AG09309 (cell line): ENCODE data around the gene PRKCQ.
"Not testable (repeated sequence)": the region's sequence is repeated elsewhere in the genome, so short reads cannot be mapped to it uniquely, and the experiment has no call there.

ENCODE experiments used
- DNase-seq: peaks from one replicate; pipeline ENCODE4 v3.0.0-alpha.2; 2010; ENCODE audit warnings: low read depth
- H3K4me3 ChIP-seq: 2 replicates; pipeline ENCODE4 v1.5.1; 2011; ENCODE audit warnings: mild to moderate bottlenecking, low read depth, low read length, moderate library complexity; ENCODE audit not compliant: control insufficient read depth
- CTCF ChIP-seq: IDR thresholded peaks from 2 replicates; pipeline ENCODE4 v1.5.1; 2011; ENCODE audit warnings: mild to moderate bottlenecking, low read depth, low read length, inconsistent platforms; ENCODE audit not compliant: insufficient read depth, control insufficient read depth; ENCODE audit errors: missing control alignments

The PRKCQ gene

GRCh38 chr10:6446711-6447110 is 133.4 kb downstream of the PRKCQ start:
- H3K4me3 ChIP-seq = no peak overlapping the region

GRCh38 chr10:6445671-6446316 is 134.3 kb downstream of the PRKCQ start:
- peak; percentile 72 for TF ChIP-seq CTCF
- H3K4me3 ChIP-seq = no peak overlapping the region
- DNase-seq = peak; percentile 10

More at GRCh38 chr10:6446711-6447110, 133.4 kb downstream of the PRKCQ start:
- no peak for TF ChIP-seq CTCF
- DNase-seq = no peak

- not testable (repeated sequence) for DNase-seq, H3K4me3 ChIP-seq
Measured at GRCh38 chr10:6439875-6440274, 140.2 kb downstream of the PRKCQ start.

GRCh38 chr10:6431861-6432260 is 148.2 kb downstream of the PRKCQ start:
- H3K4me3 ChIP-seq = no peak overlapping the region
- no peak for DNase-seq
- TF ChIP-seq CTCF = no peak

- H3K4me3 ChIP-seq = no peak overlapping the region
- DNase-seq = no peak
- no peak for TF ChIP-seq CTCF
Measured at GRCh38 chr10:6431186-6431585, 148.9 kb downstream of the PRKCQ start.

- TF ChIP-seq CTCF = no peak
- no peak for DNase-seq
- H3K4me3 ChIP-seq = no peak overlapping the region
Measured at GRCh38 chr10:6430423-6430980, 149.6 kb downstream of the PRKCQ start.

- TF ChIP-seq CTCF = no peak
- H3K4me3 ChIP-seq = no peak overlapping the region
- no peak for DNase-seq
Measured at GRCh38 chr10:6427357-6427959, 152.6 kb downstream of the PRKCQ start.
